Chondrocyte (in vitro differentiated cells): ENCODE data around the gene CYP1B1. TPM values are rescaled to one million over a fixed set of nuclear protein-coding genes. Genes with fewer than 3 reads are reported as not detected.

Experiments
- DNase-seq: peaks from one replicate; pipeline ENCODE4 v3.0.0; 2021; ENCODE audit warnings: mixed read lengths, low spot score
- H3K27ac Mint-ChIP-seq: one replicate; pipeline ENCODE4 v1.8.0; 2021; ENCODE audit warnings: mild to moderate bottlenecking, moderate library complexity, mixed read lengths; ENCODE audit not compliant: unreplicated experiment
- H3K27me3 Mint-ChIP-seq: 2 replicates; pipeline ENCODE4 v1.8.0; 2021; ENCODE audit warnings: low read depth, mixed read lengths
- H3K36me3 Mint-ChIP-seq: 2 replicates; pipeline ENCODE4 v1.8.0; 2021; ENCODE audit warnings: low read depth, mixed read lengths
- H3K4me1 Mint-ChIP-seq: 2 replicates; pipeline ENCODE4 v1.8.0; 2021; ENCODE audit warnings: low read depth, mild to moderate bottlenecking, mixed read lengths
- H3K4me3 Mint-ChIP-seq: one replicate; pipeline ENCODE4 v1.8.0; 2021; ENCODE audit warnings: mild to moderate bottlenecking, moderate library complexity, mixed read lengths; ENCODE audit not compliant: unreplicated experiment
- H3K9me3 Mint-ChIP-seq: 2 replicates; pipeline ENCODE4 v1.8.0; 2021; ENCODE audit warnings: low read depth, mixed read lengths
- CTCF ChIP-seq: fragments of 200-600 bp; sonication (generic); IDR thresholded peaks from 2 replicates; pipeline ENCODE4 v1.5.0; 2021; ENCODE audit warnings: antibody characterized with exemption, mild to moderate bottlenecking, moderate library complexity
- total RNA-seq: library from RNA; stranded (reverse); gene quantifications from 3 replicates; pipeline ENCODE4 v1.2.1, GENCODE V29; 2021

CYP1B1 gene
- total RNA-seq, 1 donor from 2014 or later: 135 TPM

DNA sequence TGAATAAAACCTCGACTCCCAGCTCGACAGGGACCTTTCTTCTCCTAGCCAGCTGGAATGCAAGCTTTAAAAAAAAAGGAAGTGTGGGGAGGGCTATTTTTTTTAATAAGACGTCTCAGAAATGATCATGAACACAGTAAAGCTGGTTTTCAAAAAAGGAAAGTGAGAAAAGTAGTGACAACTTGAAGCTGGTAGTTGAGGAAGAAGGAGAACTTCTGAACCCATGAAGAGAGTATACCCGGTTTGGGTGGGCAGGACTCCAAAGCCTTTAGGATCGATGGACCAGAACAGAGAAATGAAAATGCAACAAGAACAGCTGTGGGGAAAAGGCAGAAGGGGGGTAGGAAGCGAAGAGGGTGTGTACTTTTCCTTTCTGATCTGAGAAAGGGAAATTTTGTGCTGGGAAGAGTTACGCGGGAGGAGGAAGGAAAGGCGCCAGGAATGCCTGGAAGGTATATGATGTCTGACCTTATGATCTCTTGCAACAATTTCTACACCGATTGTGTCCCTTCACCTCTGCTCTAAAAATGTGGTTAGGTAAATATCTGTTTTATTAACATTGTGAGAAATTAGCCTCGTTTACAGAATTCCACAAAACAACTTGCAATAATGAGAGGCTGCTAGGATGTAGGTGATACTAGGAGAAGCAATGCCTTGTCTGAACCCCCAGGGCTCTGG is 22.6 kb upstream of the CYP1B1 start:
- Mint-ChIP-seq H3K4me1 (peaks cover 60% of the 10 kb centered on the region), H3K4me3 (peak overlapping the region; percentile 69), H3K27me3 (no peaks in the 10 kb centered on the region), H3K36me3 (no peaks in the 10 kb centered on the region), H3K9me3 (peaks cover 9% of the 10 kb centered on the region), H3K27ac (peak overlapping the region; percentile 97)
- no peak for TF ChIP-seq CTCF
- DNase-seq: no peak

GRCh38 chr2:38097988-38098385 is 22.0 kb upstream of the CYP1B1 start:
- Mint-ChIP-seq H3K27me3 (no peaks in the 10 kb centered on the region), H3K4me3 (peak overlapping the region; percentile 69), H3K9me3 (peaks cover 6% of the 10 kb centered on the region), H3K4me1 (peaks cover 65% of the 10 kb centered on the region), H3K27ac (peak overlapping the region; percentile 97), H3K36me3 (no peaks in the 10 kb centered on the region)
- no peak for DNase-seq
- no peak for TF ChIP-seq CTCF

DNA sequence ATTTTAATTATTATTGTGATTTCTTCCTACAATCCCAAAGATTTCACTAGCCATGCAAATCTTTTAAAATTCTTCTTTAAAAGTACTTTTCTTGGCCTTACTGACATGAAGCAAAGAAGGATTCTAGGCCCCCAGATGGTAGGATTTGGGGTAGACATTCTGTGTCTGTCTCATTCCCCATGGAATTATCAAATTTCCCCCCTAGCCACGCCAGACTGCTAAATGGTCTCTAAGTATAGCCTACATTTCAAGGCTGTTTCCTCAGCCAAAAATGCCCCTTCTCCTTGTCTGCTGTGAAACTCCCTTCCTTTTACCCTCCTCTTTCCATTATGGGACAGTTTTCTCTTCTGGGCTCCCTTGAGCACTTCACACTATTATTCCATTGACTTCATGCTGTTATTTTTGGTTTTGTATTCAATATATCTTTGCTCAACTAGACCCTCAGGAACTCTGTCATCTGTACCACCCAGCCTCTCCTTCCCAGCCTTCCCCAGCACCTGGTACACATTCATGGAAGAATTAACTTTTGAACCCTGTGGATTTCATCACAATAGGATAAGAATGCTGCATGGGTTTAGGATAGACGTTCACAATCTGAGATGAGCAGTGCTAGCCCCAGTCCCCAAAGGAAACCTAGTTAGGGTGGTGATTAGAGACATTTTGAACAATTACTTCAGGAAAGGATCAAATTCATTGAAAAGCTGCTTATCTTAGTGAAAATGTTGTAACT is 21.5 kb upstream of the CYP1B1 start:
- Mint-ChIP-seq H3K4me3 (peak overlapping the region; percentile 32), H3K27ac (peak overlapping the region; percentile 97), H3K4me1 (peaks cover 71% of the 10 kb centered on the region), H3K36me3 (no peaks in the 10 kb centered on the region), H3K27me3 (no peaks in the 10 kb centered on the region), H3K9me3 (peaks cover under 1% of the 10 kb centered on the region)
- no peak for DNase-seq
- no peak for TF ChIP-seq CTCF

- Mint-ChIP-seq H3K9me3 (no peaks in the 10 kb centered on the region), H3K36me3 (no peaks in the 10 kb centered on the region), H3K4me3 (no peak overlapping the region), H3K27ac (peak overlapping the region; percentile 94), H3K4me1 (peaks cover 80% of the 10 kb centered on the region), H3K27me3 (no peaks in the 10 kb centered on the region)
- no peak for DNase-seq
- no peak for TF ChIP-seq CTCF
Observed at GRCh38 chr2:38095996-38096861, 20.3 kb upstream of the CYP1B1 start.
